ENCODE results near the gene LHFPL6.
A peak's percentile ranks its signal among the peaks of the same experiment; 100 is the strongest.

LHFPL6 gene

DNA sequence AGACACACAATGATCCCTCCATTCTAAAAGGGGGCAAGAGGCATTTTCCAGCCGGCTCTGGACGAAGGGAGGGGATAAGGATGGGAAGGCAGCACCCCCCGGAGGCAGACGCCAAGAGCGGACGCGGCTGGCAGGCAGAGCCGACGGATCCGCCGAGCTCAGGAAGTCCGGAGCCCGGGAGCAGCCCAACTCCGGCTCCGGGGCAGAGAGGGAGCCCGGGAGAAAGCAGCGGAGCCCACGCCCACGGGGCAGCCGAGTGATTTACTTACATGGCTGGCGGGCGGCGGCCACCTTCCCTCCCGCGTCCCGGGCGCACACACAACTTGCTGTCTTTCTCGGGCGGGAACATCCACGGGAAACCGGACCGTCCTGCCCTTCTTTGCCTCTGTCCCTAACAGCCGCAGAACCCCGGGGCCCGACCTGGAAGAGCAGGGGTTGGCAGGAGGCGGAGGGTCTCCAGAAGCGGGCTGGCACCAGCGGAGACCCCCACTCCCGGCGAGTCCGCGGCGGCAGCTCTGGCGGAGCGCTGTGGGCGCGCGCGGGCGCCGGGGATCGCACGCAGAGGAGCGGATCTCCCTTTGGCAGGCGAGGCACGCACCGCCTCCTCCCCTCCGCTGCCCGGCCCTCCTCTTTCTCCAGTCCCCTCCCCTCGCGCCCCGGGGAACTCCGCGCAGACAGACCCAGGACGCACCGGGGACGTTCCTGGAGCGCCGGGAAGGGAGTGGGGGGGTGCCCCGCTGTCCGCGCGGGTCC, at the start of gene LHFPL6:
LHFPL6 (minus strand) TSS at position 580 of the 753 bp plus-strand sequence.
- peak; percentile 33 to 36 for DNase-seq (ENCODE audit: low read depth in 2 of 2)

GRCh38 chr13:39646122-39646521, 43.1 kb upstream of the LHFPL6 start:
- no peak for DNase-seq (ENCODE audit: low read depth in 2 of 2)

- DNase-seq (ENCODE audit: low read depth in 2 of 2) = no peak
These were observed 38.7 kb upstream of the LHFPL6 start for GRCh38 chr13:39641645-39642044.

DNA sequence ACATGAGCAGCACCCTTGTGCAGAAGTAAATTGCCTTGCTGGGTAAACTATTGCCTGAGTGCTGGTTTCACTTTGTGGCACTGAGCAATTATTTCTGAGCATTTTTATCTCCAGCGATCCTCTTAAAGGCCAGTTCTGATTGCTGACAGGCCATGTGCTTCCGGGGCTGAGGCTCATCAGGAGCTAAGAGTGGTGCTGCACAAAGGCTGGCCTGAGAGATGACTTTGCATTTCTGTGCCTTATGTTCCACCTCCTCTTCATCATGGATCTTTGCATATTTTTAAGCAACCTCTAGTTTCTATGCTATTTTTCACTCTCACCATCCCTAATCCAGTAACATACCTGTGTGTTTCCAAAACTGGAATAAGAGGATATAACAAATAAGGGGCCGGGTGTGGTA, 34.9 kb upstream of the LHFPL6 start:
- DNase-seq (ENCODE audit: low read depth in 2 of 2) = no peak

DNA sequence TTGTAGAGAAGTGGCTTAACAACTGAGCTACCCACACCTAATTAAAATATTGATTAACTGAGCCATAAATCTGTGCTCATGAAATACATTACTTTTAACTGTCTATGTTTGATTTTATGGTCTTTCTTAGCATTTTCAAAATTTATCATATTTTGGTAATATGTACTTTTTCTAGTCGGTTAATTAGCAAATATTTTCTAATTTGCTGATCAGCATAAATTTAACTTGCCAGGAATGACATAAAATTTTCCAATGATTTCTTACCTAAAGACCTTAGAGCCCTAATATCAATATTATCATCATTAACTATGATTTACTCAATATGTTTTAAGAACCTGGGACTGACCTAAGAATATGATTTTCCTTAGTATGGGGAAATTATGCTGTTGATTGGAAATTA, 32.6 kb upstream of the LHFPL6 start:
- no peak for DNase-seq (ENCODE audit: low read depth in 2 of 2)

GRCh38 chr13:39632994-39633393, 30.0 kb upstream of the LHFPL6 start:
- no peak for DNase-seq (ENCODE audit: low read depth in 2 of 2)

GRCh38 chr13:39631307-39631706, 28.3 kb upstream of the LHFPL6 start:
- no peak for DNase-seq (ENCODE audit: low read depth in 2 of 2)

- no peak for DNase-seq (ENCODE audit: low read depth in 2 of 2)
These were observed 20.5 kb upstream of the LHFPL6 start for GRCh38 chr13:39623466-39623865.

- no peak for DNase-seq (ENCODE audit: low read depth in 2 of 2)
These were observed 15.6 kb upstream of the LHFPL6 start for GRCh38 chr13:39618561-39618960.

GRCh38 chr13:39616087-39616694, 13.2 kb upstream of the LHFPL6 start:
- DNase-seq (ENCODE audit: low read depth in 2 of 2) = peak in 1 of 2 experiments; percentile 32

- peak in 1 of 2 experiments; percentile 31 for DNase-seq (ENCODE audit: low read depth in 2 of 2)
These were observed 9.1 kb upstream of the LHFPL6 start for GRCh38 chr13:39612023-39612637.

GRCh38 chr13:39607876-39608275, 4.9 kb upstream of the LHFPL6 start:
- no peak for DNase-seq (ENCODE audit: low read depth in 2 of 2)

- DNase-seq (ENCODE audit: low read depth in 2 of 2) = no peak
These were observed 2.8 kb upstream of the LHFPL6 start for GRCh38 chr13:39605677-39606320.

GRCh38 chr13:39604756-39605155, 1.8 kb upstream of the LHFPL6 start:
- no peak for DNase-seq (ENCODE audit: low read depth in 2 of 2)

- DNase-seq (ENCODE audit: low read depth in 2 of 2) = no peak
These were observed 493 bp upstream of the LHFPL6 start for GRCh38 chr13:39603424-39603947.

GRCh38 chr13:39602277-39602613, 748 bp downstream of the LHFPL6 start:
- no peak for DNase-seq (ENCODE audit: low read depth in 2 of 2)

GRCh38 chr13:39601636-39602035, 1.4 kb downstream of the LHFPL6 start:
- no peak for DNase-seq (ENCODE audit: low read depth in 2 of 2)

DNA sequence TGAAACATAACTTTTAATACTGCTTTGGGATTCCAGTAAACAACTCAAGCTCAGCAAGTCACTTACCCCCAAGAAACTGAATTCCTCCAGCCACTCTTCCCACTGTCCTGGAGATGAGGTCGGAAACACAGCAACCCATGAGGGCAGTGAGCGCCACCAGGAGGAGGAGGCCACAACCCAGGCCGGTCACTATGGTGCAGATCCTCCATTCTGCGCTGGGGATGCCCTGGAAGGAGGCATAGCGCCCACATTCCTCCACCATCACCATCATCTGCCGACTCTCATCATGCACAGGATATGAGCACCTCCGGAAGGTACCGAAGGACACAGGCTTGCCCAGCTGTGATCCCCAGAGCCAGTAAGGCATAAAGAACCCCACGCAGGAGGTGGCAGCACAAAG, 2.2 kb downstream of the LHFPL6 start:
- no peak for DNase-seq (ENCODE audit: low read depth in 2 of 2)

DNA sequence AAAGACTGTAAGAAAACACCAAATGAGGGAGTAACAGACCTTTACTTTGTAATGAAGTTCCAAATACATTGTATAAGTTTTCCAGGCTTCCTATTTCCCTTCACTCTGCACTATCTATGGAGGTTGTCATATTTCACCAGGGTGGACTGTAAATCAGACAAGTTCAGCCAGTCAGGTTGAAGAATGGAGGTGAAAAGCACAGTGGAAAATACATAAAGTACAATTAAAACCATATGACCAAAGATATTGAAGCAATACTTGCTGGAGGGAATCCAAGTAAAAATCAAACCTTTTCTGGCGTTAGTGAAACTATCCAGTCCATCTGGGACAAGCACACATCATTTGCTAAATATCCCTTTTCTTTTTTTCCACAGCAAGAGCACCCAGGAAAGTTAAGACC, 3.2 kb downstream of the LHFPL6 start:
- DNase-seq (ENCODE audit: low read depth in 2 of 2) = peak; percentile 67 to 70

DNA sequence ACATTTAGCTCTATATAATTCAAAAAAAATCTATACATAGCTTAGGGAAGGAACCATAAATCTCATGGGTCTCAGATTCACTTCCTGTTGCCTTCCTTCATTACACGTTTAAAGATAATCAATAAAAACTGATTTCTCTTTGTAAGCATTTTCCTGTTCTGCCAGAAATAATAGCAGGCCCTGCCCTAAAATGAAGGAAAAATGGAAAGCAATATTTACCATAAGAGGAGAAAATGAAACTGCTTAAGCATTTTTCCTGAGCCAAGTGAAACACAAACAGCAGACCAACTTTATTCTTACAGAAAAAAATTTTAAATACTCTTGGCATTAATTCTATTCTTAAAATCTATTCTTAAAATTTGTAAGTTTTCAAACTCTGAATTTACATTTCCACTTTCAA, 4.0 kb downstream of the LHFPL6 start:
- no peak for DNase-seq (ENCODE audit: low read depth in 2 of 2)

DNA sequence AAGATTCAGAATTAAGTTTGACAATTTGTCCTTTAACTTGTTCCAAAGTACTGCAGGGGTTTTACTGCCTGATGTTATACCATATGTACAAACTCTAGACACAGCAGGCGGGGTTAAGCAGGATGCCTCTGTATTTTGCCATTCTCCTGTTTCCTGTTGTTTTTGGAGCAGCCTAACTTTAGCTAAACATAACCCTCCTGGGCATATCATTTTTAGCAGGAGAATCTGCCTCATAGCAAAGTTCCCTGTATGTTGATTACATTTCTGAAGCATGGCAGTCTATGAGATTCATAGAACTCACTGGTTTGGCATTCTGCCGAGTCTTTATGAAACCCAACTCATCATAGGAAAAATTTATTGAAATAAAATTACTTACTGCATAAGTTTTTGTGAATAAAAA, 5.2 kb downstream of the LHFPL6 start:
- DNase-seq (ENCODE audit: low read depth in 2 of 2) = peak; percentile 65 to 70

GRCh38 chr13:39596685-39597084, 6.3 kb downstream of the LHFPL6 start:
- DNase-seq (ENCODE audit: low read depth in 2 of 2) = no peak

Data from fibroblast of skin of left biceps (primary cell).